C4-2B (cell line): Measurements from ENCODE around the gene PATJ.

Source experiments
- ZFX ChIP-seq: fragments of 450-650 bp; IDR thresholded peaks from 2 replicates; pipeline ENCODE4 v1.6.1; 2017
- TF ChIP-seq, protein P1 (sequence below): fragments of 450-650 bp; conservative IDR thresholded peaks from 2 replicates; pipeline ENCODE4 v1.5.1; 2017; ENCODE audit warnings: mild to moderate bottlenecking

GRCh38 chr1:61930116-61930645 is 187.9 kb downstream of the PATJ start:
- TF ChIP-seq, protein P1, sequence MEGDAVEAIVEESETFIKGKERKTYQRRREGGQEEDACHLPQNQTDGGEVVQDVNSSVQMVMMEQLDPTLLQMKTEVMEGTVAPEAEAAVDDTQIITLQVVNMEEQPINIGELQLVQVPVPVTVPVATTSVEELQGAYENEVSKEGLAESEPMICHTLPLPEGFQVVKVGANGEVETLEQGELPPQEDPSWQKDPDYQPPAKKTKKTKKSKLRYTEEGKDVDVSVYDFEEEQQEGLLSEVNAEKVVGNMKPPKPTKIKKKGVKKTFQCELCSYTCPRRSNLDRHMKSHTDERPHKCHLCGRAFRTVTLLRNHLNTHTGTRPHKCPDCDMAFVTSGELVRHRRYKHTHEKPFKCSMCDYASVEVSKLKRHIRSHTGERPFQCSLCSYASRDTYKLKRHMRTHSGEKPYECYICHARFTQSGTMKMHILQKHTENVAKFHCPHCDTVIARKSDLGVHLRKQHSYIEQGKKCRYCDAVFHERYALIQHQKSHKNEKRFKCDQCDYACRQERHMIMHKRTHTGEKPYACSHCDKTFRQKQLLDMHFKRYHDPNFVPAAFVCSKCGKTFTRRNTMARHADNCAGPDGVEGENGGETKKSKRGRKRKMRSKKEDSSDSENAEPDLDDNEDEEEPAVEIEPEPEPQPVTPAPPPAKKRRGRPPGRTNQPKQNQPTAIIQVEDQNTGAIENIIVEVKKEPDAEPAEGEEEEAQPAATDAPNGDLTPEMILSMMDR, result no peak
- TF ChIP-seq ZFX, result no peak
